22Rv1 (cell line): Measurements from ENCODE around the gene TRMT112.

Source experiments
- CTCF ChIP-seq: fragments of 450-650 bp; IDR thresholded peaks from 2 replicates; pipeline ENCODE4 v1.5.1; 2017; ENCODE audit warnings: mild to moderate bottlenecking
- ZFX ChIP-seq: fragments of 450-650 bp; IDR thresholded peaks from 2 replicates; pipeline ENCODE4 v1.6.1; 2017; ENCODE audit warnings: antibody characterized with exemption, borderline replicate concordance

GRCh38 chr11:64352099-64352994, 35.0 kb upstream of the TRMT112 start:
- no peak for TF ChIP-seq CTCF
- TF ChIP-seq ZFX, result no peak
